ENCODE data around the gene CASZ1. TPM values are rescaled to one million over a fixed set of nuclear protein-coding genes. Genes with fewer than 3 reads are reported as not detected.

Gene CASZ1
- total RNA-seq, 1 experiment from 2014 or later: 11.1 TPM

DNA sequence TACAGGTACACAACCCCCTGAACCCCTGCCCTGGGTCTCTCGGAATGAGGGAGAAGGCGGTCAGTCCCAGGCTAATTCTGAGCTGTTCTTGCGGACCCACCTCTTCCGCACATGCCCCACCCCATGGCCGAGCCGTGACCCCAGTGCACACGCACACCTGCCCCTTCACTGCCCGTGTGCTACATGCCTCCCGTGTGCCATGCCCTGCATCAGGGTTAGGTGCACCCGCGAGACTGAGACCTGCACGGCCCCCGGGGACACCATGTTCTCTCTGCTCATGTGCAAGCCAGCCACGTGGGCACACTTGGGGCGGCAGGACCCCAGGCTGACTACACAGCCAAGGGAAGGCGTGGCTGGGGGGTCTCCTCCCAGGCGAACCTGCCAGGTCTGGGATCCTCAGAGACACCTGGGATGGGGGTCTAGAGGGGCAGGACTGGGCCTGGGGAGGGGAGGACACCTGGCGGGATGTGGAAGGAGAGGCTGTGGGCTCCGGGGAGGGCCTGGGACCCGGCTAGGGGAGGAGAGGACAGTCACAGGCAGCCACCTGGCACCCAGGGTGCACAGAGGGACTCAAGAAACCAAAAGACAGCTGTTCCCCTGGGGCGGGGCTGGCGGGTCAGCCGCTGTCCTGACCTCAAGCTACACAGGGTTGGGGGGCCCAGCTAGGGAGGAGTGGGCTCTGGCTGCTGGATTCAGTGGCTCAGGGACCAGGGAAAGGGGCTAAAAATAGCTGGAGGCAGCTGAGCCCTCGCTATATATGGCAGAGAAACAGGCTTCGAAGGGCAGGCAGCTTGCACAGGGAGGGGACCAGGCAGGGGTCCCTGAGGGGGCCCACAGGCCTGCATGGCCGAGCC, 133.4 kb downstream of the CASZ1 start:
- H3K27me3 Mint-ChIP-seq (ENCODE audit: insufficient read depth, unreplicated experiment): no peaks in the 10 kb centered on the region
- no peak overlapping the region for H3K4me3 Mint-ChIP-seq (ENCODE audit: unreplicated experiment)
- intact Hi-C loops (cut with micrococcal nuclease): no loop called here
- H3K9me3 Mint-ChIP-seq (ENCODE audit: unreplicated experiment): no peaks in the 10 kb centered on the region
- ChIA-PET POLR2A (no interaction called here), CTCF (no interaction called here)
- no peaks in the 10 kb centered on the region for H3K4me1 Mint-ChIP-seq (ENCODE audit: insufficient read depth, unreplicated experiment)
- no TSS peak for BruUV-seq (replicated peaks)
- no peak for DNase-seq (ENCODE audit: unreplicated experiment)
- H3K27ac Mint-ChIP-seq (ENCODE audit: low read depth, unreplicated experiment): no peak overlapping the region
- TF ChIP-seq, protein P1, sequence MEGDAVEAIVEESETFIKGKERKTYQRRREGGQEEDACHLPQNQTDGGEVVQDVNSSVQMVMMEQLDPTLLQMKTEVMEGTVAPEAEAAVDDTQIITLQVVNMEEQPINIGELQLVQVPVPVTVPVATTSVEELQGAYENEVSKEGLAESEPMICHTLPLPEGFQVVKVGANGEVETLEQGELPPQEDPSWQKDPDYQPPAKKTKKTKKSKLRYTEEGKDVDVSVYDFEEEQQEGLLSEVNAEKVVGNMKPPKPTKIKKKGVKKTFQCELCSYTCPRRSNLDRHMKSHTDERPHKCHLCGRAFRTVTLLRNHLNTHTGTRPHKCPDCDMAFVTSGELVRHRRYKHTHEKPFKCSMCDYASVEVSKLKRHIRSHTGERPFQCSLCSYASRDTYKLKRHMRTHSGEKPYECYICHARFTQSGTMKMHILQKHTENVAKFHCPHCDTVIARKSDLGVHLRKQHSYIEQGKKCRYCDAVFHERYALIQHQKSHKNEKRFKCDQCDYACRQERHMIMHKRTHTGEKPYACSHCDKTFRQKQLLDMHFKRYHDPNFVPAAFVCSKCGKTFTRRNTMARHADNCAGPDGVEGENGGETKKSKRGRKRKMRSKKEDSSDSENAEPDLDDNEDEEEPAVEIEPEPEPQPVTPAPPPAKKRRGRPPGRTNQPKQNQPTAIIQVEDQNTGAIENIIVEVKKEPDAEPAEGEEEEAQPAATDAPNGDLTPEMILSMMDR (IDR thresholded peaks at IDR 0.05; ENCODE audit: unreplicated experiment): no peak
- H3K36me3 Mint-ChIP-seq (ENCODE audit: insufficient read depth, unreplicated experiment): peaks cover 11% of the 10 kb centered on the region

DNA sequence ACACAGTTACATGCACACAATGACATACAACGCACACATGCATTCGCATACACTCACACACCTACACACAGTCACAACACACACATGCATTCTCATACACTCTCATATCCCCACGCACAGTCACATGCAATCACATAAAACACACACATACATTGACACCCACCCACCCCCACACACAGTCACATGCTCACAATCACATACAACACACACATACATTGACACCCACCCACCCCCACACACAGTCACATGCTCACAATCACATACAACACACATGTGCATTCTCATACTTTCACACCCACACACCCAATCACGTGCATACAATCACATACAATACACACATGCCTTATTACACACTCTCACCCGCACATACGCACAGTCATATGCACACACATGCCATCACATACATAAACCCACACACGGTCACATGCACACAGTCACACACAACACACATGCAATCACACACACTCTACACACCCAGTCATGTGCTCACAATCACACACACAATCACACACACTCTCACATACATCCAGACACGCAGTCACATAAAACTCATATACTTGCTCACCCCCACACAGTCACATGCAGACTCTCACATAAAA, 134.3 kb downstream of the CASZ1 start:
- Mint-ChIP-seq H3K27me3 (ENCODE audit: insufficient read depth, unreplicated experiment) (no peaks in the 10 kb centered on the region), H3K27ac (ENCODE audit: low read depth, unreplicated experiment) (no peak overlapping the region), H3K9me3 (ENCODE audit: unreplicated experiment) (no peaks in the 10 kb centered on the region), H3K4me3 (ENCODE audit: unreplicated experiment) (no peak overlapping the region), H3K4me1 (ENCODE audit: insufficient read depth, unreplicated experiment) (no peaks in the 10 kb centered on the region), H3K36me3 (ENCODE audit: insufficient read depth, unreplicated experiment) (peaks cover 15% of the 10 kb centered on the region)
- no TSS peak for BruUV-seq (replicated peaks)
- ChIA-PET POLR2A (no interaction called here), CTCF (no interaction called here)
- DNase-seq (ENCODE audit: unreplicated experiment): no peak
- intact Hi-C loops (cut with micrococcal nuclease): no loop called here
- TF ChIP-seq, protein P1 (IDR thresholded peaks at IDR 0.05; ENCODE audit: unreplicated experiment): no peak

DNA sequence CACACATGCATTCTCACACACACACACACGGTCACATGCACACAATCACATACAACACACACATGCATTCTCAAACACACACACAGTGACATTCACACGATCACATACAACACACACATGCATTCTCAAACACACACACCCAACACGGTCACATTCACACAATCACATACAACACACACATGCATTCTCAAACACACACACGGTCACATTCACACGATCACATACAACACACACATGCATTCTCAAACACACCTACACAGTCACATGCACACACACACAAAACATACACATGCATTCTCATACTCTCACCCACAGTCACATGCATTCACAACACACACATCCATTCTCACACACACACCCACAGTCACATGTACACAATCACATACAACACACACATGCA, 135.0 kb downstream of the CASZ1 start:
- Mint-ChIP-seq H3K9me3 (ENCODE audit: unreplicated experiment) (no peaks in the 10 kb centered on the region), H3K36me3 (ENCODE audit: insufficient read depth, unreplicated experiment) (peaks cover 15% of the 10 kb centered on the region), H3K4me3 (ENCODE audit: unreplicated experiment) (no peak overlapping the region), H3K27me3 (ENCODE audit: insufficient read depth, unreplicated experiment) (no peaks in the 10 kb centered on the region), H3K27ac (ENCODE audit: low read depth, unreplicated experiment) (no peak overlapping the region), H3K4me1 (ENCODE audit: insufficient read depth, unreplicated experiment) (no peaks in the 10 kb centered on the region)
- no TSS peak for BruUV-seq (replicated peaks)
- ChIA-PET CTCF (no interaction called here), POLR2A (no interaction called here)
- no peak for DNase-seq (ENCODE audit: unreplicated experiment)
- TF ChIP-seq, protein P1 (IDR thresholded peaks at IDR 0.05; ENCODE audit: unreplicated experiment): no peak
- intact Hi-C loops (cut with micrococcal nuclease): no loop called here

DNA sequence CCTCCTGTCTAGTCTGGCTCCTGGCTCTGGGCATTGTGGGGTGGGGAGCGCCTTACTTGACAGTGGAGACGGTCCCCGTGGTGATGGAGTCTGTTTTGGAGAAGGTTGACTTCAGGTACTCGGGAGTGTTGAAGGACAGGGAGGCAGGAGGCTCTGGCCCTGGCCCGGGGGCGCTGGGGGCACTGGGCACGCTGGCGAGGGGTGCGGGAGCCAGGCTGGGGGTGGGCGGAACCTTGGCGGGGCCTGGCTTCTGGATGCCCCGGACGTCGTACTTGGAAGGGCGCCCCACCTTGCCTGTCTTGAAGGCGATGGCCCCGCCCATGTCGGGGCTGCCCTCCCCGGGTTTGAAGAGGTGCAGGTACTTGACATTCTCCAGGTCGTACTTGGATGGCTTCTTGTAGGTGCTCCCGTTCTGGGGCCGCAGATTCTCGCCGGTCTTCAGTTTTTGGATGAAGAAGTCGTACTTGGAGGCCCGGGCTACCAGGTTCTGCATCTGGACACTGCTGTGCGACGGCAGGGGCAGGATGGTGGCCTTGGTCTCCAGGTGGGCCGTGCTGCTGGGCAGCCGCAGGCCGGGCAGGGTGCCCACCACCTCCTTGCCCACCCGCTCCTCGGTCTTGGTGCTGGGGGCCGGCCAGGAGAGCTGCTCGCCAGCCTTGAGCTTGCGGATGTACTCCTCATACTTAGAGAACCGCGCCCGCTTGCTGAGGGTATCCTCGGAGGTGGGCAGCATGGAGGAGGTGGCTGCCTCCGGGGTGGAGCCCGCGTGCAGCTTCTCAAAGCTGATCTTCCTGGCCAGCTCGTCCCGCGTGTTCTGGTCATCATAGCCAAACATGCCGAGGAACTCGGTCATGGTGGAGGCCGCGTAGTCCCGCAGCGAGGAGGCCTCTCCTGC, 136.6 kb downstream of the CASZ1 start:
- DNase-seq (ENCODE audit: unreplicated experiment): no peak
- no peaks in the 10 kb centered on the region for H3K4me1 Mint-ChIP-seq (ENCODE audit: insufficient read depth, unreplicated experiment)
- intact Hi-C loops (cut with micrococcal nuclease): no loop called here
- H3K27me3 Mint-ChIP-seq (ENCODE audit: insufficient read depth, unreplicated experiment): no peaks in the 10 kb centered on the region
- peaks cover 16% of the 10 kb centered on the region for H3K36me3 Mint-ChIP-seq (ENCODE audit: insufficient read depth, unreplicated experiment)
- CTCF ChIA-PET: interaction anchor here (0.6 kb wide), 2 partner anchors 42 to 463 kb away, joined by 3 to 4 read pairs; no protein-coding TSS in a partner anchor
- H3K27ac Mint-ChIP-seq (ENCODE audit: low read depth, unreplicated experiment): no peak overlapping the region
- H3K4me3 Mint-ChIP-seq (ENCODE audit: unreplicated experiment): no peak overlapping the region
- TF ChIP-seq, protein P1 (IDR thresholded peaks at IDR 0.05; ENCODE audit: unreplicated experiment): no peak
- no TSS peak for BruUV-seq (replicated peaks)
- POLR2A ChIA-PET: no interaction called here
- no peaks in the 10 kb centered on the region for H3K9me3 Mint-ChIP-seq (ENCODE audit: unreplicated experiment)

Data from MCF 10A (cell line).